ENCODE results near the gene IGF1R. TPM values are rescaled to one million over a fixed set of nuclear protein-coding genes. Genes with fewer than 3 reads are reported as not detected.

The IGF1R gene
- total RNA-seq, 1 donor from 2014 or later = 151 TPM

DNA sequence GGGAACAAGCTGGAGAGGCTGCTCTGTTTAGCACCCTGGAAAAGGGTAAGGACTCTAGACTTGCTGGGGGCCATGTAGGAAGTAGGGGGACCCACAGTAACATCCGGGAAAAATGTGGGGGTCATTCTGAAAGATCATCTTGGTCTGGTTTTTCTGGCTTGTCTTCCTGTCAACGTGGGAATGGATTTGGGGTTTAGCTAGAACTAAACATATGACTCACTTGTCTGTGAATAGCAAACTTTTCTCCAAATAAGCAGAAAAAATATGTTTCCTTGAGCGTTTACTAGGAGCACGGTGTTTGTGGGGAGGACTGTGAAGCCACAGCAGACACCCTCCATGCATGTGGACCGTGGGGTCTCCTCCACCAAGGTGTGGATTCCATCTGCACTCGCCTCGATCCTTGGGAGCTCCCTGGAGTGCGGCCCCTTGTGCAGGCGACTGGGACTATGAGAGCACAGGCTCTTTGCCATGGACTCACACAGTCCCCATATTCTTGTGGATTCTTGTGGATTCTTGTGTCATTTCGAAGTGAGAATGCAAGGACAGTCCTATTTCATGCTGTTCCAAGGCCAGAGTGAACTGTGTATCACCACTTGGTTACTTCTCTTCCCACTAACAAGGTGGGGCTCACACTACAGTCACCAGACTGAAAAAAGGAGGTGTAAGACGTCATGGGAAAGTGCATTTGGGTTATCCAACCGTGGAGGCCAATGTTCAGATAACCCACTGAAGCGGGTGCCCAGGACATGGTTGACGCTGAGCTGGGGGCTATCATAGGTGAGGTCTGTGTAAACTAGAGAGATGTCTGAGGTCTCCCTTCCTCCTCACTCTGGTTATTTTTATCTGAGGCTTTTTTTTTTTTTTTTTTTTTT lies 333.7 kb downstream of the IGF1R start:
- TF ChIP-seq, protein P1, sequence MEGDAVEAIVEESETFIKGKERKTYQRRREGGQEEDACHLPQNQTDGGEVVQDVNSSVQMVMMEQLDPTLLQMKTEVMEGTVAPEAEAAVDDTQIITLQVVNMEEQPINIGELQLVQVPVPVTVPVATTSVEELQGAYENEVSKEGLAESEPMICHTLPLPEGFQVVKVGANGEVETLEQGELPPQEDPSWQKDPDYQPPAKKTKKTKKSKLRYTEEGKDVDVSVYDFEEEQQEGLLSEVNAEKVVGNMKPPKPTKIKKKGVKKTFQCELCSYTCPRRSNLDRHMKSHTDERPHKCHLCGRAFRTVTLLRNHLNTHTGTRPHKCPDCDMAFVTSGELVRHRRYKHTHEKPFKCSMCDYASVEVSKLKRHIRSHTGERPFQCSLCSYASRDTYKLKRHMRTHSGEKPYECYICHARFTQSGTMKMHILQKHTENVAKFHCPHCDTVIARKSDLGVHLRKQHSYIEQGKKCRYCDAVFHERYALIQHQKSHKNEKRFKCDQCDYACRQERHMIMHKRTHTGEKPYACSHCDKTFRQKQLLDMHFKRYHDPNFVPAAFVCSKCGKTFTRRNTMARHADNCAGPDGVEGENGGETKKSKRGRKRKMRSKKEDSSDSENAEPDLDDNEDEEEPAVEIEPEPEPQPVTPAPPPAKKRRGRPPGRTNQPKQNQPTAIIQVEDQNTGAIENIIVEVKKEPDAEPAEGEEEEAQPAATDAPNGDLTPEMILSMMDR (IDR thresholded peaks at IDR 0.05) = no peak
- Histone ChIP-seq H3K27me3 (no peaks in the 10 kb centered on the region), H3K27ac (peak overlapping the region; percentile 75 to 87), H3K4me1 (peaks cover 9 to 23% of the 10 kb centered on the region in 2 donors), H3K9me3 (peaks cover 0 to 3% of the 10 kb centered on the region in 2 donors), H3K4me3 (no peak overlapping the region), H3K36me3 (no peaks in the 10 kb centered on the region)
- no peak for DNase-seq (ENCODE audit: low spot score in 2 of 2)
- intact Hi-C loops (cut with DNase I) = loop anchor here (2.0 kb wide), 2 partner anchors 27 to 77 kb away; no protein-coding TSS in a partner anchor

DNA sequence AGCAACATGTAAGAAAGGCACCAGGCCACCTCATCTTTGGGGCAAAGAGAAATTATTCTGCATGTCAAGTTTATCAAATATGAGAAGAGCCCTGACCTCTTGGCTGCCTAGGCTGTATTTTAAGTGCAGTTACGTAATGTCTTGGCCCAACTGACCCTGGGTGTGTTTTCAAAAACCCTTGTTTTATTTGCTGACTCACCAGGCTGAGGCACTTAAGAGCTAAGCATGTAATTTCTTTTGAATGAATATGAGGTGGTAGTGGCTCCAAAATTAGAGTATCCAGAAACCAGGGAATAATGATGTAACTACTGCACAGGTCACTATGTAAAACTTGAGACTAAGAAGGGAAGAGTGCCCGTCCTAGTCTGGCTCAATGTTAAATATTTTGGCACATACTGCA lies 335.0 kb downstream of the IGF1R start:
- DNase-seq (ENCODE audit: low spot score in 2 of 2) = peak in 1 of 2 donors; percentile 87
- Histone ChIP-seq H3K9me3 (no peaks in the 10 kb centered on the region), H3K4me1 (peaks cover 9 to 23% of the 10 kb centered on the region in 2 donors), H3K27ac (peak overlapping the region; percentile 75 to 87), H3K27me3 (no peaks in the 10 kb centered on the region), H3K4me3 (no peak overlapping the region), H3K36me3 (no peaks in the 10 kb centered on the region)
- intact Hi-C loops (cut with DNase I) = loop anchor here (2.0 kb wide), 2 partner anchors 29 to 75 kb away; no protein-coding TSS in a partner anchor
- TF ChIP-seq, protein P1 (IDR thresholded peaks at IDR 0.05) = no peak

DNA sequence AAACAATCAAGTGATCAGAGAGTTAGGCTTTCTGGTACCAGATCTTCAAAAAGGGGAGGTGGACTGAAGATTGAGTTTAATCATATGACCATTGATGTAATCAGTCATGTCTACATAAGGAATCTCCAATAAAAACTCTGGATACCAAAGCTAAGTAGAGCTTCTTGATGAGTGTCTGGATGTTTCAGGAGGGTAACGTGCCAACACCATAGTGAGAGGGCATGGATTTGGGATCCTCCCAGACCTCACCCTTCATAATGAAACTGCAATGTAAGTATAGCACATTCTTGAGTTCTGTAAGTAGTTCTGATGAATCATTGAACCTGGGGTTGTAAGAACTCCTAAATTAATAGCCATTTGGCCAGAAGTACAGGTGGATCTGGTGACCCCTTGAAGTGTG lies 337.9 kb downstream of the IGF1R start:
- DNase-seq (ENCODE audit: low spot score in 2 of 2) = no peak
- H3K9me3 ChIP-seq = no peaks in the 10 kb centered on the region
- H3K27me3 ChIP-seq = no peaks in the 10 kb centered on the region
- no peak overlapping the region for H3K27ac ChIP-seq
- no peaks in the 10 kb centered on the region for H3K36me3 ChIP-seq
- peaks cover 9 to 23% of the 10 kb centered on the region in 2 donors for H3K4me1 ChIP-seq
- intact Hi-C loops (cut with DNase I) = no loop called here
- H3K4me3 ChIP-seq = no peak overlapping the region
- TF ChIP-seq, protein P1 (IDR thresholded peaks at IDR 0.05) = no peak

DNA sequence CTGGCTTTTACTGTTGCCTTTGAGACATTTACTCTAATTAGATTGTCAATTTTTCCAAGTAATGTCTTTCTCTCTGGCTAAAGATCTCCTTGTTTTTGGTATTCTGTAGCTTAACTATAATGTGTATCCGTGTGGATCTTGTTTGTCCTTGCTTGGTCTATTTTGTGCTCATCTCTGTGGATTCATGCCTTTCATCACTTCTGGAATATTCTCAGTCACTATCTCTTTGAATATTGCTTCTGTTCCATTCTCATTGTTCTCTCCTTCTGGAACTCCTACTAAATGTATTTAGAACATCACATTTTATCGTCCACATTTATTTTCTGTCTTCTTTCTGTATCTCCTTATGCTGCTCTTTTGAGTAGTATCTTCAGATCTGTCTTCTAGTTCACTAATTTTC lies 346.6 kb downstream of the IGF1R start:
- H3K4me1 ChIP-seq = no peaks in the 10 kb centered on the region
- intact Hi-C loops (cut with DNase I) = no loop called here
- TF ChIP-seq, protein P1 (IDR thresholded peaks at IDR 0.05) = no peak
- no peaks in the 10 kb centered on the region for H3K27me3 ChIP-seq
- H3K4me3 ChIP-seq = no peak overlapping the region
- H3K27ac ChIP-seq = no peak overlapping the region
- DNase-seq (ENCODE audit: low spot score in 2 of 2) = no peak
- H3K9me3 ChIP-seq = no peaks in the 10 kb centered on the region
- no peaks in the 10 kb centered on the region for H3K36me3 ChIP-seq

DNA sequence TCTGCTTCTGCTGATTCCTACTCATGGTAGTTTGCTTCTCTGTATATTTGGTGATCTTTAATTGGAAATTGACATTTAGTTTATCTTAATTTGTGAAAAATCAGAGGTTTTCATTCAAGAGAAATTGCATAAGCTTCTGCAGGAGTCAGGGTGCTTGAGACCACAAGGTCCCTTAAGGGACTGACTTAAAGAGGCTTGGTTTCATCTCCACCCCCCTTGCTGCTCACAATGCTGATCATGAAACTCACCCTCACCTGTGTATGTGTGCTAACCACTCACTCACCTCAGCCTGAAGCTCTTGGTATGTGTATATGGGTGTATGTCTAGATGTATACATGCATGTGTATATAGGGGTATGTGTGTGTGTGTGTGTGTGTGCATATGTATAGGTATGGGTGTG lies 347.8 kb downstream of the IGF1R start:
- no peak overlapping the region for H3K4me3 ChIP-seq
- H3K4me1 ChIP-seq = no peaks in the 10 kb centered on the region
- TF ChIP-seq, protein P1 (IDR thresholded peaks at IDR 0.05) = no peak
- no peaks in the 10 kb centered on the region for H3K36me3 ChIP-seq
- intact Hi-C loops (cut with DNase I) = no loop called here
- H3K27ac ChIP-seq = no peak overlapping the region
- H3K9me3 ChIP-seq = no peaks in the 10 kb centered on the region
- no peak for DNase-seq (ENCODE audit: low spot score in 2 of 2)
- H3K27me3 ChIP-seq = no peaks in the 10 kb centered on the region

All from ascending aorta (tissue), 2 donors.